Epithelial cell of prostate (primary cell): ENCODE measurements around the gene IL22RA1.

Source experiments
- DNase-seq: peaks from one replicate; pipeline ENCODE4 v3.0.0-alpha.2; 2011; ENCODE audit warnings: low read depth, low spot score
- H3K27ac ChIP-seq: fragments of 450-650 bp; 2 replicates; pipeline ENCODE4 v1.5.1; 2017; ENCODE audit warnings: mild to moderate bottlenecking

Gene IL22RA1, protein sequence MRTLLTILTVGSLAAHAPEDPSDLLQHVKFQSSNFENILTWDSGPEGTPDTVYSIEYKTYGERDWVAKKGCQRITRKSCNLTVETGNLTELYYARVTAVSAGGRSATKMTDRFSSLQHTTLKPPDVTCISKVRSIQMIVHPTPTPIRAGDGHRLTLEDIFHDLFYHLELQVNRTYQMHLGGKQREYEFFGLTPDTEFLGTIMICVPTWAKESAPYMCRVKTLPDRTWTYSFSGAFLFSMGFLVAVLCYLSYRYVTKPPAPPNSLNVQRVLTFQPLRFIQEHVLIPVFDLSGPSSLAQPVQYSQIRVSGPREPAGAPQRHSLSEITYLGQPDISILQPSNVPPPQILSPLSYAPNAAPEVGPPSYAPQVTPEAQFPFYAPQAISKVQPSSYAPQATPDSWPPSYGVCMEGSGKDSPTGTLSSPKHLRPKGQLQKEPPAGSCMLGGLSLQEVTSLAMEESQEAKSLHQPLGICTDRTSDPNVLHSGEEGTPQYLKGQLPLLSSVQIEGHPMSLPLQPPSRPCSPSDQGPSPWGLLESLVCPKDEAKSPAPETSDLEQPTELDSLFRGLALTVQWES

GRCh38 chr1:24142546-24143534, at the start of gene IL22RA1:
TSS of gene IL22RA1 (minus strand) at chr1:24143140. CDS start at chr1:24143082, 58 bp downstream.
- peak; percentile 6 for DNase-seq
- no peak within 1 kb of the TSS for H3K27ac ChIP-seq

DNA sequence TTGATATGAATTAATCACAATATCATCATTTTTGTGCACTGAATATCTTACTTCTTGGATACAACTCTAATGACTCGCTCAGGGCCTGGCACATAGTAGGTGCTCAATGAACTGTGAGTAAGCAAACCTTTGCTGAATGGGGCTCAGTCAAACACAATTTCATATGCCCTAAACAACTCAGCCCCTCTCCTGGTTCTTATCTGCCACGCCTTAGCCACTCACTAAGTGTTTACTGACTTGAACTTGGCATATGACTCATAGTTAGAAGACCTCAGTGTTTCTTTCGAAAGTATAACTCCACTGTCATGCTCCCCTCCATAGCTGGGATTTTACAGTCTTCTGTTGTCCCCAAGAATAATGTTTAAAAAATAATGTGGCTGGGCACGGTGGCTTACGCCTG, 48.9 kb upstream of the IL22RA1 start:
- DNase-seq: peak; percentile 76
- H3K27ac ChIP-seq: peak overlapping the region; percentile 67

GRCh38 chr1:24190983-24191461, 48.1 kb upstream of the IL22RA1 start:
- peak overlapping the region; percentile 67 for H3K27ac ChIP-seq
- DNase-seq: no peak

DNA sequence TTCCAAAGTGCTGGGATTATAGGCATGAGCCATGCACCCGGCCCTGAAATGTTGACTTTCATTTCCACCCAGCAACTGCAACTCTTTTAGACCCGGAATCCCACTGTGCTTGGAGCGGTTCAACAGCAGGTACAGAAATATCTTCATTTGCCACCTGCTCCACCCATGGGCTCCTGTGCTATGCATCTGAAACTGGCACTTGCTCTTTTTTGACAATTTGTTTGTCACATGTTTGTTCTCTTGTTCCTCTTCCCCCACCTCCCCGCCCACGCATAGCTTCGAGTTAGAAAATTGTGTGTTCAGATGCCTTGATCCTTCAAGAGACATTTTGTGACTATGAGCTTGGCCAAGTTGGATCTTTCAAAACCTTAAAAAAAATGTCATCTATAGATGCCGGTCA, 46.6 kb upstream of the IL22RA1 start:
- DNase-seq: no peak
- H3K27ac ChIP-seq: peak overlapping the region; percentile 67

DNA sequence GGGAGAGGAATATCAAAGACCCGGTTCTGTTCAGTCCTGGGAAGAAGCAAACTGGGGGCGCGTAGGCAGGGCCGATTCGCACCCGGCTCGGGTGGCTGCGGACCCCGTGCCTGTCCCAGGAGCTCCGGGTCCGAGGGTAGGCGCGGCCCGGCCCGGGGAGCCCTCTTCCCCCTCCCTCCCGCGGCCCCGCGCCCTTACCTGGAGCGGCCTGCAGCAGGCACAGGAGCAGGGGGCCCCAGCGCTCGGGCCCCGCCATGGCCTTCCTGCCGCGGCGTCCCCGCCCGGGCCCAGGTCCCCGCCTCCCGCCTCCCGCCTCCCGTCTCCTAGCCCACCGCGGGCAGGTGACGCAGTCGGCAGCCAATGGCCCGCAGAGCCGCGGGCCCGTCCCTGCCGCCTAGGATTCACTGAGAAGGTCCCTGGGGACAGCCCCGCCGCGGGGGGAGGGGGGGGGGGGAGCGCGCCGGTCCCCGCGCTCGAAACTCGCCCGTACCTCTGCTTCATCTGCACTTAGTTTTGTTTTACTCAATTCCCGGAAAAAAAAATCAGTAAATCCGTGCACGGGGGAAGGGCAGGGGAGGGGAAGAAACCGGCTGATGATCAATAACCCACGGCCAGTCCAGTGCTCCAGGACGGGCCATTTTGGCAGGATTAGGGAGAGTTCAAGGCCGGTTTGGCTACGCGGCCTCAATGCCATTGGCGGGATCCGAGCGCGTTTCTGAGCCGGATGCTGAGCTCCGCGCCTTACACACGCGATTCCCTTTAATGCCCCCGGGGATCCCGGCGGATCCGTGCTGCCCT, 44.3 kb upstream of the IL22RA1 start, which contains the start of gene IFNLR1:
IFNLR1 (minus strand) TSS at position 297 of the 798 bp plus-strand sequence; CDS start at position 256, 41 bp downstream.
- no peak for DNase-seq
- peak within 1 kb of the TSS; percentile 51 for H3K27ac ChIP-seq

DNA sequence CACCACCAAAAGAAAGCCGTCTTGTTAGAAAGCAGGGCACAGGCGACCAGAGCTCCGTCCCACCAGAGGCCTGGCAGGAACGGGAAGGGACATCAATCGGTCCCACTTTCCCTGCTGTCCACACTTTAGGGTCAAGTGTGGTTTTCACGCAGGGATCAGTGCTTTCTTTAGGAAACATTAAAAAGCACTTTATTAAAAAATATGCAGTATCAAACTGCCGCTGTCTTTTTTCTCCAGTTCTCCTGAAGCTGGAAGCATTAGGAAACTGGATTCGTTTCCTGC, 43.7 kb upstream of the IL22RA1 start:
- peak overlapping the region; percentile 51 for H3K27ac ChIP-seq
- no peak for DNase-seq

DNA sequence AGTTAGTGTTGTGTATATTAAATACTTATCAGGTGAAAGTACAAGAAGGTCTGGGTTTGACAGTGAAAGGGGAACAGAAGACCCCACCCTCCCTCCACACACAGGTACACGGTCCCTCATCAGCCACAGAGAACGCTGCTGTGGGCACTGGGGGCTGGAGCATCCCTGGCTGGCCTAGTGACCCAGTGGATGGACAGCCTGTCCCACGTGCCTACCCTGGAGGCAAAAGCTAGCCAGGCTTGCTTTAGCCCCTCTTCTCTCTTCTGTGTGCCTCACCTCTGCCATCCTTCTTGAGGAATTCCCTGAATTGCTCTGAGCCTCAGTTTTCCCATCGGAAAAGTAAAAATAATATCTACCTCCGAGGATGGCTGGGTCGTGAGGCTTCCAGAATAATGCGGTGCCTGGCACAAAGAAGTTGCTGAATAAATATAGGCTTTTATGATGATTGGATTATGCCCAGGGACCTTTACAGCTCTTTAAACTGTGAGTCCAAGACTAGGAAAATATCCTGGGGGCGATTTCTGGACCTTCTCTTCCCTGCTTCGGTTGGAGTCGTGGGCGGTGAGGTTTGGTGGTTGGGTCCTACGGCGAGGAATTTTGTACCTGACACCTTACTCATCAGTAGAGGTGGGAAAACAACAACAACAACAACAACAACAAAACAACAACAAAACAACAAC, 43.2 kb upstream of the IL22RA1 start:
- H3K27ac ChIP-seq: peak overlapping the region; percentile 51
- no peak for DNase-seq

DNA sequence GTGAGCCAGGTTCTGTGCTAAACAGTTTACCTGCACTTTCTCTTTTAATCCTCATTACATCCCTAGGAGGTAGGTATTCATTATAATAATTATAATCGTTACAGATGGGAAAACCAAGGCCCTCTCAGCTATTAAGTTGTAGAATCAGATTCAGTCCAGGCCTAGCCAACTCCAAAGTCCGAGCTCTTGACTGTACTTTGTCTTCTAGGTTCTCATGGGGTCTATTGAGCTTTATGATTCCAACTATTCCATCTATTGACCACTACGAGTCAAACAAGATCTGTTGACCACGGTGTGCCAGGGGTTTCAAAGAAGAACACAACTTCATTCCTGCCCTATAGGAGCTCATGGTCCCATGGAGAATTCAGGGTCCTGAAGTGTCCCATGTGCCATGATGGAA, 42.1 kb upstream of the IL22RA1 start:
- no peak for DNase-seq
- no peak overlapping the region for H3K27ac ChIP-seq

DNA sequence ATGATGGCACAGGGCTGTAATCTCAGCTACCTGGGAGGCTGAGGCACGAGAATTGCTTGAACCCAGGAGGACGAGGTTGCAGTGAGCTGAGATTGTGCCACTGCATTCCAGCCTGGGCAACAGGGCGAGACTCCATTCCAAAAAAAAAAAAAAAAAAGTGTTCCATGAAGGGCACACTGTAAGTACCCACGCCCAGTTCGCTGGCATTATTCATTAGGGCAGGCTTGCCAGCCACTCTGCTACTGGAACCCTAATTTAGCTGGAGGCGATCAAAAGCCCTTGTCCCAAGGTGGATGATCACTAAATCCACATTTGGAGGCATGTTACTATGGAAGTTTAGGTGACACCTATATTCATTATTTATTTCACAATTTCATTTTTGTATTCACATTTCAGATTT, 39.1 kb upstream of the IL22RA1 start:
- DNase-seq: no peak

GRCh38 chr1:24181619-24182018, 38.7 kb upstream of the IL22RA1 start:
- no peak for DNase-seq
- no peak overlapping the region for H3K27ac ChIP-seq

More for the DNA sequence above, 39.1 kb upstream of the IL22RA1 start:
- no peak overlapping the region for H3K27ac ChIP-seq

- no peak for DNase-seq
- H3K27ac ChIP-seq: no peak overlapping the region
These were observed 37.7 kb upstream of the IL22RA1 start for GRCh38 chr1:24180676-24181075.

- DNase-seq: no peak
- H3K27ac ChIP-seq: no peak overlapping the region
These were observed 36.4 kb upstream of the IL22RA1 start for GRCh38 chr1:24179251-24179840.

- no peak for DNase-seq
- no peak overlapping the region for H3K27ac ChIP-seq
These were observed 35.5 kb upstream of the IL22RA1 start for GRCh38 chr1:24178407-24178806.

- DNase-seq: no peak
- H3K27ac ChIP-seq: no peak overlapping the region
These were observed 34.2 kb upstream of the IL22RA1 start for GRCh38 chr1:24177161-24177560.

DNA sequence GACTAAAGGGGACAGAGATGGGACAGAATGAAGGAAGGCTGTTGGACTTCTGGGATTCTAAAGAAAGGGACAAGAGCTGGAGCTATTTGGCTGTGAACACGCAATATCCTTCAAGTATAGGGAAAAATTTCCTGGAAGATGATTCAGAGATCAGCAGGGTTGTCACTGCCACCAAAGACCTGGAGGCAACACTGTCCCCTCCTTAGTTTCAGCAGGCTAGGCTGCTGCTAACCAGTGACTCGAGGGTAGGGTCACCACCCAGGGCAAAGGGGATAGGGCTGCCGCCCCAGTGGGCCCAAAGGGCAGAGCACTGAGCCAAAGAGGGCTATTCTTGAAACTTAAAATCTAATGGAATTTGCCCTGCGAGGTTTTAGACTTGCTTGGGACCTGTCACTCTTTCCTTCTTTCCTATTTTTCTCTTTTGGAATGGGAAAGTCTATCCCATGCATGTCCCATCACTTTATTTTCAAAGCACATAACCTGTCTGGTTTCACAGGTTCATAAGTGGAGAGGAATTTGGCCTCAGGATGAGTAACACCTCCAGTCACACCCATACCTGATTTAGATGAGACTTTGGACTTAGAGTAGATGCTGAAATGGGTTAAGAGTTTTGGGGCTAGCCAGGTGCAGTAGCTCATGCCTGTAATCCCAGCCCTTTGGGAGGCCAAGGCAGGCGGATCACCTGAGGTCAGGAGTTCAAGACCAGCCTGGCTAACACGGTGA, 32.3 kb upstream of the IL22RA1 start:
- no peak for DNase-seq

GRCh38 chr1:24173638-24174575, 31.0 kb upstream of the IL22RA1 start:
- DNase-seq: no peak
- peak overlapping the region; percentile 69 for H3K27ac ChIP-seq

More for the DNA sequence above, 32.3 kb upstream of the IL22RA1 start:
- H3K27ac ChIP-seq: peak overlapping the region; percentile 69

- no peak for DNase-seq
- H3K27ac ChIP-seq: no peak overlapping the region
These were observed 29.7 kb upstream of the IL22RA1 start for GRCh38 chr1:24172598-24172997.
